ENCODE measurements around the gene NADSYN1. TPM values are rescaled to one million over a fixed set of nuclear protein-coding genes. Genes with fewer than 3 reads are reported as not detected.
"Not testable (repeated sequence)": the region's sequence is repeated elsewhere in the genome, so short reads cannot be mapped to it uniquely, and the experiment has no call there.

Gene NADSYN1
- total RNA-seq, 1 donor from 2014 or later = 91.3 TPM

DNA sequence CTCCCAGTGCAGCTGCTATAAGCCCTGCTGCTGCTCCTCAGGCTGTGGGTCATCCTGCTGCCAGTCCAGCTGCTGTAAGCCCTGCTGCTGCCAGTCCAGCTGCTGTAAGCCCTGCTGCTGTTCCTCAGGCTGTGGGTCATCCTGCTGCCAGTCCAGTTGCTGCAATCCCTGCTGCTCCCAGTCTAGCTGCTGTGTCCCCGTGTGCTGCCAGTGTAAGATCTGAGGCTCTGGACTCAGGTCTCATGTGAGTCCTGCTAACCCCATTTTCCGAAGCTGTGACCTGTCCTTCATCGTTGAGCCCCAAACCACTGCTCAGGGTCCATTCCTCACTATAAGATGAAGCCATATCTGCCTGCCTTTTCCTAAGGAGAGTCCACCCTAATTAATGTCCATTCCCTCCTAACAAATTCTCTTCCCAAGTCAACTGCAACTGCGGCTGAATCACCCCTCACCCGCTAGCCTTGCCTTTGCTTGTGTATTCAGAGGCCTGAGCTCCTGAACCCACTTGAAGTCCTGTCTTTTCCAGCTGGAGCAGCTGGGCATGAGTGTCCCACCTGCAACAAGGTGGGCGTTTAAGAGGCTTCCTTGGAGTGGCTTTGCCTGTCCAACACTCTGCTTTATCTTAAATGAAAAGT lies 74.7 kb downstream of the NADSYN1 start:
- DNase-seq (peak; percentile 6), ATAC-seq (no peak)
- Histone ChIP-seq H3K9me3 (no peaks in the 10 kb centered on the region), H3K36me3 (no peaks in the 10 kb centered on the region), H3K4me3 (no peak overlapping the region), H3K4me1 (no peaks in the 10 kb centered on the region), H3K27ac (no peak overlapping the region), H3K27me3 (no peaks in the 10 kb centered on the region)
- intact Hi-C loops (cut with DNase I) = no loop called here
- TF ChIP-seq, protein P1, sequence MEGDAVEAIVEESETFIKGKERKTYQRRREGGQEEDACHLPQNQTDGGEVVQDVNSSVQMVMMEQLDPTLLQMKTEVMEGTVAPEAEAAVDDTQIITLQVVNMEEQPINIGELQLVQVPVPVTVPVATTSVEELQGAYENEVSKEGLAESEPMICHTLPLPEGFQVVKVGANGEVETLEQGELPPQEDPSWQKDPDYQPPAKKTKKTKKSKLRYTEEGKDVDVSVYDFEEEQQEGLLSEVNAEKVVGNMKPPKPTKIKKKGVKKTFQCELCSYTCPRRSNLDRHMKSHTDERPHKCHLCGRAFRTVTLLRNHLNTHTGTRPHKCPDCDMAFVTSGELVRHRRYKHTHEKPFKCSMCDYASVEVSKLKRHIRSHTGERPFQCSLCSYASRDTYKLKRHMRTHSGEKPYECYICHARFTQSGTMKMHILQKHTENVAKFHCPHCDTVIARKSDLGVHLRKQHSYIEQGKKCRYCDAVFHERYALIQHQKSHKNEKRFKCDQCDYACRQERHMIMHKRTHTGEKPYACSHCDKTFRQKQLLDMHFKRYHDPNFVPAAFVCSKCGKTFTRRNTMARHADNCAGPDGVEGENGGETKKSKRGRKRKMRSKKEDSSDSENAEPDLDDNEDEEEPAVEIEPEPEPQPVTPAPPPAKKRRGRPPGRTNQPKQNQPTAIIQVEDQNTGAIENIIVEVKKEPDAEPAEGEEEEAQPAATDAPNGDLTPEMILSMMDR (IDR thresholded peaks at IDR 0.05) = no peak

DNA sequence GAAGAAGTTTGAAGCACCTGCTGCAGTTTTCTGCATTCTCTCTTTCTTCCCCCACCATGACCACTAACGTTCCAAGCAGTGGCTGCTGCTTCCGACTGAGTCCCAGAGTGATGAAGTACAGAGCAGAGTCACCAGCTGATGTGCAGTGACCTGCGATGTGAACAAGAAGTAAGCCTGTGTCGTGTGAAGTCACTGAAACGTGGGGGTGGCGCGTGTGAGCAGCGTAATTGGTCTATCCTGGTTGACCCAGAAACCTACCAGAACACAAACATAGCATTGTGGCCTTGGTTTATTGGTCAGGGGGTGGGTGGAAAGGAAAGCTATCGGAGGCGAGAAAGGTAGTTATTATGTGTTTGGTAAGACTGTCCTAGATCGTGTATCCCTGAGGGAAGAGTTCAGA lies 77.6 kb downstream of the NADSYN1 start:
- TF ChIP-seq, protein P1 (IDR thresholded peaks at IDR 0.05) = no peak
- intact Hi-C loops (cut with DNase I) = no loop called here
- no peaks in the 10 kb centered on the region for H3K27me3 ChIP-seq
- peak; percentile 16 for DNase-seq
- H3K36me3 ChIP-seq = no peaks in the 10 kb centered on the region
- H3K4me3 ChIP-seq = no peak overlapping the region
- no peaks in the 10 kb centered on the region for H3K9me3 ChIP-seq
- ATAC-seq = no peak
- H3K4me1 ChIP-seq = no peaks in the 10 kb centered on the region
- no peak overlapping the region for H3K27ac ChIP-seq

DNA sequence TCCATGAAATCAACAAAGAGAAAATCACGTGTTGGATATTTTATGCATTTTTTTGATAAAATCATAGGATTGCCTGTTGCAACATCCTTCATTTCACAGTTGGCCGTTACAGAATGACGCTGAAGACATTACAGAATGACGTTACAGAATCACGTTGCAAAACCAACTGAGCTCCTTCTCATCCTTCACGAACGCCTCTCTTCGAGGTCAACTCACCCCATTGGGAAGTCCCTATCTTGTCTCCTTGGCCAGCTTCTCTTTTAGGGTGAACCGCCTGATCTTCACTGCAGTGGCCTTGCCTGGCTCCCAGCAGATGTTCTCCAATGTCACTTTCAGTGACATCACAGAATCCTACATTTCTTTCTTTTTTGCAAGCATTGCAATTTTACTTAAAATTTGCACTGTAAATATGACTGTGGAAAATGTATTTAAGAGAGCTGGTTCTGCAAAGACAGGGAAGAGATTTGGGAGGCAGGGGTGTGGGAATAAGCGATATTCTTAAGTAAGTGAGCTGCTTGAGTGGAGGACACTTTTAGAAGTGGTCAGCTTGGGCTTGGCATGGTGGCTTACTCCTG lies 79.1 kb downstream of the NADSYN1 start:
- Histone ChIP-seq H3K4me3 (no peak overlapping the region), H3K27ac (no peak overlapping the region), H3K36me3 (no peaks in the 10 kb centered on the region), H3K9me3 (no peaks in the 10 kb centered on the region), H3K4me1 (no peaks in the 10 kb centered on the region), H3K27me3 (no peaks in the 10 kb centered on the region)
- DNase-seq = no peak
- ATAC-seq = no peak
- intact Hi-C loops (cut with DNase I) = no loop called here
- TF ChIP-seq, protein P1 (IDR thresholded peaks at IDR 0.05) = no peak

DNA sequence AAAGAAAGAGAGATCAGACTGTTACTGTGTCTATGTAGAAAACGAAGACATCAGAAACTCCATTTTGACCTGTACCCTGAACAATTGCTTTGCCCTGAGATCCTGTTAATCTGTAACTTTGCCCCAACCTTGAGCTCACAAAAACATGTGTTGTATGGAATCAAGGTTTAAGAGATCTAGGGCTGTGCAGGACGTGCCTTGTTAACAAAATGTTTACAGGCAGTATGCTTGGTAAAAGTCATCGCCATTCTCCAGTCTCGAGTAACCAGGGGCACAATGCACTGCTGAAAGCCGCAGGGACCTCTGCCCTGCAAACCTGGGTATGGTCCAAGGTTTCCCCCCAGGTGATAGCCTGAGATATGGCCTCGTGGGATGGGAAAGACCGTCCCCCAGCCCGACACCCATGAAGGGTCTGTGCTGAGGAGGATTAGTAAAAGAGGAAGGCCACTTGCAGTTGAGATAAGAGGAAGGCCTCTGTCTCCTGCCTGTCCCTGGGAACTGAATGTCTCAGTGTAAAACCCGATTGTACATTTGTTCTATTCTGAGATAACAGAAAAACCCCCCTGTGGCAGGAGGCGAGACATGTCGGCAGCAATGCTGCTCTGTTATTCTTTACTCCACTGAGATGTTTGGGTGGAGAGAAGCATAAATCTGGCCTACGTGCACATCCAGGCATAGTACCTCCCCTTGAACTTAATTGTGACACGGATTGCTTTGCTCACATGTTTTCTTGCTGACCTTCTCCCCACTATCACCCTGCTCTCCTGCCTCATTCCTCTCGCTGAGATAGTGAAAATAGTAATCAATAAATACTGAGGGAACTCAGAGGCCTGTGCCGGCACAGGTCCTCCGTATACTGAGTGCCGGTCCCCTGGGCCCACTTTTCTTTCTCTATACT lies 82.0 kb downstream of the NADSYN1 start:
- H3K4me1 ChIP-seq; H3K36me3 ChIP-seq; H3K9me3 ChIP-seq; ATAC-seq; H3K27me3 ChIP-seq; intact Hi-C loops (cut with DNase I); H3K4me3 ChIP-seq; H3K27ac ChIP-seq: not testable (repeated sequence)
- DNase-seq = peak; percentile 25

DNA sequence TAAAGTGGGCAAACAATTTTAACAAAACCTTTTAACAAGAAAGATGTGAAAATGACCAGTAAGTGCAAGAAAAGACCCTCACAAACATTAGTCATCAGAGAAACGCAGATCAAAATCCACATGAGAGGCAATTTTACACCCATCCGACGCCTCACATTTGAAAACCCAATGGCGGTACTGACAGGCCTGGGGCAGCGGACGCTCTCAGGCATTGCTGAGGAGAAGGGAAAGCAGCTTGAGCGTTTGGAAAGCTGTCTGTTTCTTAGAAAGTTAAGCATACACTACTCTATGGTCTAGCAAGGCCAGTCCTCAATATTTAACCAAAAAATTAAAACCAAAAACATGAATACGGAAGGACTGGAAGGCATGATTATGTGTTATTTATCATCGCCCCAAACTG lies 82.8 kb downstream of the NADSYN1 start:
- no peaks in the 10 kb centered on the region for H3K36me3 ChIP-seq
- H3K27me3 ChIP-seq = no peaks in the 10 kb centered on the region
- DNase-seq (no peak), ATAC-seq (no peak)
- no peaks in the 10 kb centered on the region for H3K4me1 ChIP-seq
- intact Hi-C loops (cut with DNase I) = no loop called here
- TF ChIP-seq, protein P1 (IDR thresholded peaks at IDR 0.05) = no peak
- no peaks in the 10 kb centered on the region for H3K9me3 ChIP-seq
- no peak overlapping the region for H3K27ac ChIP-seq
- H3K4me3 ChIP-seq = no peak overlapping the region

DNA sequence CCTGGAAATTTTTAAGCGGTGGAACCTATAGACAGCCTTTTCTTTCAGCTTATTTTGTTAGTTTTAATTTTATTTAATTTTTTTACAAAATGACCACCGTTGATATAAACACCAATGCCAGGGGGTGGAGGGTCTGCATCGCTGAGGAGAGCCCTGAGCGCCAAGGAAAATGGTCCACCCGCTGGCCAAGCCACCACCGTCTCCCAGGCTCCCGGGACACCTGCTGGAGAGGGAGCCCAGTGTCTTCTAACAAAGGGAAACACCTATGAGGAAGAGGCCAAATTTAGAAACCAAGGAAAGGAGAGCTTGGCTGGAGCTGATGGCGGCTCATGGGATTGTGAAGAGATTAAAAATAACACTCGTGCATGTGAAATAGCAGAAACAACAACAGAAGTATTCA lies 84.5 kb downstream of the NADSYN1 start:
- Histone ChIP-seq H3K27me3 (no peaks in the 10 kb centered on the region), H3K36me3 (no peaks in the 10 kb centered on the region)

DNA sequence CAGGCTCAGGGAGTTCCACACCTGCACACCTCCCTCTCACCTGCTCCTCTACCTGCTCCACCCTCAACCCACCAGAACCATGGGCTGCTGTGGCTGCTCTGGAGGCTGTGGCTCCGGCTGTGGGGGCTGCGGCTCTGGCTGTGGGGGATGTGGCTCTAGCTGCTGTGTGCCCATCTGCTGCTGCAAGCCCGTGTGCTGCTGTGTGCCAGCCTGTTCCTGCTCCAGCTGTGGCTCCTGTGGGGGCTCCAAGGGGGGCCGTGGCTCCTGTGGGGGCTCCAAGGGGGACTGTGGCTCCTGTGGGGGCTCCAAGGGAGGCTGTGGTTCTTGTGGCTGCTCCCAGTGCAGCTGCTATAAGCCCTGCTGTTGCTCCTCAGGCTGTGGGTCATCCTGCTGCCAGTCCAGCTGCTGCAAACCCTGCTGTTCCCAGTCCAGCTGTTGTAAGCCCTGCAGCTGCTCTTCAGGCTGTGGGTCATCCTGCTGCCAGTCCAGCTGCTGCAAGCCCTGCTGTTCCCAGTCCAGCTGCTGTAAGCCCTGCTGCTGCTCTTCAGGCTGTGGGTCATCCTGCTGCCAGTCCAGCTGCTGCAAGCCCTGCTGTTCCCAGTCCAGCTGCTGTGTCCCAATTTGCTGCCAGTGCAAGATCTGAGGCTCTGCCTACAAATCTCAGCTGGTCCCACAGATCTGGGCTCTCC lies 85.1 kb downstream of the NADSYN1 start, which contains the start of gene KRTAP5-8:
TSS of gene KRTAP5-8 (plus strand) at position 49 of the 689 bp plus-strand sequence. CDS start at position 80, 31 bp downstream.
- H3K9me3 ChIP-seq; H3K36me3 ChIP-seq; H3K27ac ChIP-seq; ATAC-seq; H3K4me3 ChIP-seq; H3K27me3 ChIP-seq; H3K4me1 ChIP-seq; intact Hi-C loops (cut with DNase I): not testable (repeated sequence)
- DNase-seq = peak; percentile 52

More for the DNA sequence above, 84.5 kb downstream of the NADSYN1 start:
- TF ChIP-seq, protein P1 (IDR thresholded peaks at IDR 0.05) = no peak
- H3K9me3 ChIP-seq = no peaks in the 10 kb centered on the region
- H3K4me3 ChIP-seq = no peak overlapping the region
- intact Hi-C loops (cut with DNase I) = no loop called here
- DNase-seq = peak; percentile 40
- H3K27ac ChIP-seq = no peak overlapping the region
- ATAC-seq = no peak
- H3K4me1 ChIP-seq = no peaks in the 10 kb centered on the region

Data from upper lobe of right lung (tissue), 1 donor.